Tongue (tissue), 2 donors: ENCODE data around the gene NMNAT3. TPM values are rescaled to one million over a fixed set of nuclear protein-coding genes. Genes with fewer than 3 reads are reported as not detected.

Experiments
- DNase-seq: peaks from one replicate; pipeline ENCODE4 v3.0.0-alpha.2; 2015
- total RNA-seq: library from RNA; depleted of rRNA; stranded (reverse); fragments of >200 nt; gene quantifications from one replicate; pipeline ENCODE4 v1.2.3, GENCODE V29; 2014

Gene NMNAT3
- total RNA-seq, 1 donor from 2014 or later = 7.5 TPM

GRCh38 chr3:139577909-139578308, 99.9 kb downstream of the NMNAT3 start:
- no peak for DNase-seq

GRCh38 chr3:139577346-139577745, 100.4 kb downstream of the NMNAT3 start:
- no peak for DNase-seq

GRCh38 chr3:139574026-139574947, 103.5 kb downstream of the NMNAT3 start:
- peak; percentile 69 for DNase-seq

- no peak for DNase-seq
Observed at GRCh38 chr3:139572847-139573672, 104.7 kb downstream of the NMNAT3 start.

- no peak for DNase-seq
Observed at GRCh38 chr3:139571711-139572110, 106.1 kb downstream of the NMNAT3 start.

- peak; percentile 40 for DNase-seq
Observed at GRCh38 chr3:139564294-139564861, 113.4 kb downstream of the NMNAT3 start.

- DNase-seq = peak; percentile 30
Observed at GRCh38 chr3:139561959-139562676, 115.7 kb downstream of the NMNAT3 start.

- DNase-seq = no peak
Observed at GRCh38 chr3:139561255-139561817, 116.4 kb downstream of the NMNAT3 start.

- no peak for DNase-seq
Observed at GRCh38 chr3:139560411-139560810, 117.4 kb downstream of the NMNAT3 start.

GRCh38 chr3:139559541-139559940, 118.2 kb downstream of the NMNAT3 start:
- DNase-seq = peak; percentile 52

- DNase-seq = no peak
Observed at GRCh38 chr3:139558351-139559266, 119.2 kb downstream of the NMNAT3 start.

GRCh38 chr3:139557041-139557440, 120.7 kb downstream of the NMNAT3 start:
- no peak for DNase-seq

- DNase-seq = peak; percentile 19
Observed at GRCh38 chr3:139555249-139555648, 122.5 kb downstream of the NMNAT3 start.

- no peak for DNase-seq
Observed at GRCh38 chr3:139554628-139555027, 123.1 kb downstream of the NMNAT3 start.

GRCh38 chr3:139552632-139553365, 125.0 kb downstream of the NMNAT3 start:
- DNase-seq = no peak

- DNase-seq = no peak
Observed at GRCh38 chr3:139548801-139549200, 129.0 kb downstream of the NMNAT3 start.

- no peak for DNase-seq
Observed at GRCh38 chr3:139547666-139548065, 130.1 kb downstream of the NMNAT3 start.

GRCh38 chr3:139546772-139547171, 131.0 kb downstream of the NMNAT3 start:
- DNase-seq = no peak

- no peak for DNase-seq
Observed at GRCh38 chr3:139541532-139542288, 136.1 kb downstream of the NMNAT3 start.
